Mucosa of descending colon (tissue), 3 donors: ENCODE results near the gene UTP14C. TPM values are rescaled to one million over a fixed set of nuclear protein-coding genes. Genes with fewer than 3 reads are reported as not detected.

Experiments used
- ATAC-seq: fragments of 200-7000 bp; cut with Tn5 transposase; one replicate; pipeline ENCODE4 v1.9.1; 2020; ENCODE audit warnings: mild to moderate bottlenecking, moderate library complexity
- DNase-seq, 3 donors: peaks; one replicate each; pipeline ENCODE4 v3.0.0-alpha.2; 2020
- H3K36me3 ChIP-seq: fragments of 200-600 bp; one replicate; pipeline ENCODE4 v1.8.0; 2021; ENCODE audit warnings: low read depth, mild to moderate bottlenecking
- H3K4me1 ChIP-seq: fragments of 200-600 bp; one replicate; pipeline ENCODE4 v1.8.0; 2021; ENCODE audit warnings: low read depth, mild to moderate bottlenecking
- H3K4me3 ChIP-seq: fragments of 200-600 bp; one replicate; pipeline ENCODE4 v1.8.0; 2021; ENCODE audit warnings: mild to moderate bottlenecking
- H3K9me3 ChIP-seq: fragments of 200-600 bp; one replicate; pipeline ENCODE4 v1.8.0; 2021; ENCODE audit warnings: mild to moderate bottlenecking
- CTCF ChIP-seq: fragments of 200-600 bp; IDR thresholded peaks from one replicate; pipeline ENCODE4 v1.8.0; 2022; ENCODE audit warnings: antibody characterized with exemption, mild to moderate bottlenecking
- intact Hi-C, 2 donors: fragments of 100-400 bp; cut with DNase I in 1 of 2; cut with micrococcal nuclease in 1 of 2; formaldehyde crosslinking; loops; one replicate each; pipeline versions ENCODE4 v1.11.0 to v1.11.1; 2022; cut with DNase I, micrococcal nuclease
- total RNA-seq, 3 donors: library from RNA; stranded (reverse); fragmentation: NEBNext Ultra II Directional in 2 of 3; extraction: Animal tissue kit (Norgen Biotek cat#: 25700) in 2 of 3; gene quantifications; one replicate each; pipeline versions ENCODE4 v1.2.1 to v1.2.4, GENCODE V29; 2021 to 2023
- donor health status: DM: no; HTN: no; CAD: no; lungs with moderate emphysema.
- donor health status: DM: no; HTN: no; CAD: no.
- donor health status: DM: no; HTN: yes; CAD: no.

Gene UTP14C
- total RNA-seq, 3 donors from 2014 or later, result 17.4 to 21.9 (median 20.5) TPM

- no peak for DNase-seq
- H3K36me3 ChIP-seq, result no peaks in the 10 kb centered on the region
- no peaks in the 10 kb centered on the region for H3K9me3 ChIP-seq
- intact Hi-C loops, result no loop called here
- no peak for ATAC-seq
- no peak overlapping the region for H3K4me3 ChIP-seq
- no peaks in the 10 kb centered on the region for H3K4me1 ChIP-seq
- TF ChIP-seq CTCF, result no peak
These were observed 10.2 kb downstream of the UTP14C start for GRCh38 chr13:52034616-52035226.

- H3K4me1 ChIP-seq, result no peaks in the 10 kb centered on the region
- intact Hi-C loops, result no loop called here
- no peak for TF ChIP-seq CTCF
- H3K9me3 ChIP-seq, result no peaks in the 10 kb centered on the region
- no peak overlapping the region for H3K4me3 ChIP-seq
- no peak for DNase-seq
- no peaks in the 10 kb centered on the region for H3K36me3 ChIP-seq
- no peak for ATAC-seq
These were observed 11.5 kb downstream of the UTP14C start for GRCh38 chr13:52036037-52036436.

- Histone ChIP-seq H3K9me3 (no peaks in the 10 kb centered on the region), H3K4me3 (no peak overlapping the region), H3K36me3 (no peaks in the 10 kb centered on the region), H3K4me1 (no peaks in the 10 kb centered on the region)
- TF ChIP-seq CTCF, result no peak
- no peak for DNase-seq
- intact Hi-C loops, result no loop called here
- no peak for ATAC-seq
These were observed 19.2 kb downstream of the UTP14C start for GRCh38 chr13:52043675-52044074.

GRCh38 chr13:52047463-52047862 is 23.0 kb downstream of the UTP14C start:
- no peak for TF ChIP-seq CTCF
- intact Hi-C loops, result no loop called here
- Histone ChIP-seq H3K4me1 (no peaks in the 10 kb centered on the region), H3K4me3 (no peak overlapping the region), H3K36me3 (no peaks in the 10 kb centered on the region), H3K9me3 (no peaks in the 10 kb centered on the region)
- DNase-seq (no peak), ATAC-seq (no peak)

GRCh38 chr13:52048516-52048915 is 24.0 kb downstream of the UTP14C start:
- intact Hi-C loops, result no loop called here
- ATAC-seq (no peak), DNase-seq (no peak)
- no peaks in the 10 kb centered on the region for H3K4me1 ChIP-seq
- no peak for TF ChIP-seq CTCF
- no peak overlapping the region for H3K4me3 ChIP-seq
- H3K9me3 ChIP-seq, result no peaks in the 10 kb centered on the region
- no peaks in the 10 kb centered on the region for H3K36me3 ChIP-seq

- DNase-seq, result no peak
- no peaks in the 10 kb centered on the region for H3K4me1 ChIP-seq
These were observed 26.9 kb downstream of the UTP14C start for GRCh38 chr13:52051400-52051799.

More at GRCh38 chr13:52051400-52051799, 26.9 kb downstream of the UTP14C start:
- H3K4me3 ChIP-seq, result no peak overlapping the region
- no peak for ATAC-seq
- TF ChIP-seq CTCF, result no peak
- intact Hi-C loops, result no loop called here
- no peaks in the 10 kb centered on the region for H3K9me3 ChIP-seq
- H3K36me3 ChIP-seq, result no peaks in the 10 kb centered on the region
